HG03342 (cell line): ENCODE data around the gene SYT15.
"Not testable (repeated sequence)": the region's sequence is repeated elsewhere in the genome, so short reads cannot be mapped to it uniquely, and the experiment has no call there.

Source experiments
- ATAC-seq: cut with Tn5 transposase; IDR thresholded peaks from one replicate; pipeline ENCODE4 v1.9.1; 2021; ENCODE audit warnings: mild to moderate bottlenecking, moderate library complexity; ENCODE audit not compliant: unreplicated experiment

Gene SYT15

DNA sequence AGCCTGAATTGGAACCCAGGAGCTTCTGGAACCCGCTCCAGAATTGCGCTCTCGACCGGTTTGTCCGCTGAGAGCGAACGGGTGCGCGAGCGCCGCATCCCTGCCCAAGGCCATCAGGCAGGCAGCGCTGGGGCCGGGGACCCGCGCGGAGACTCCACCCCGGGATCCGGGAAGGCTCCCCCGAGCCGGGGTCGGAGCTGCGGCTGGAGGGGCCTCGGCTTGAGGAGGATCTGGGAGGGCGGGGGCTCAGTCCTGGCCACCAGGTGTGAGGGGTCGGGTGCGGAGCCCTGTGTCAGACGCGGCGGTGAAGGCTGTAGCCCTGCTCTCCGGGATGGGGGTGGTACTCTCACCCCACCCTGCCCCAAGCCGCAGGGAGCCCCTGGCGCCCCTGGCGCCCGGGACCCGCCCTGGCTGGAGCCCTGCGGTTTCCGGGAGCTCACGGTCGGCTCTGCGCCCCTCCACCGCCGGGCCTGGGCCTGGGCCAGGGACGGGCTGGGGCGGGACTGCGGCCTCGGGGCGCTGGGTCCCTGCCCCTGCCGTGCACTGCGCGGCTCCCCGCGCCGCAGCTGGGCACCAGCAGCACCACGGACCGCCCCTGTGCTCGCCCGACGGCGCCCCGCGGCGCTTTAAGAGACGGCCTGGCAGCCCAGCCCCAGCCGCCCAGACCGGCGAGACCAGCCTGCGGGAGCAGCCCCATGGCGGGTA lies at the start of gene SYT15:
Gene SYT15, plus strand, starts transcription at position 655 of the 705 bp plus-strand sequence. Its CDS starts 41 bp downstream, at position 696.
- not testable (repeated sequence) for ATAC-seq

GRCh38 chr10:46529742-46530141 lies 49.2 kb upstream of the SYT15 start:
- not testable (repeated sequence) for ATAC-seq

GRCh38 chr10:46530249-46531186 lies 48.4 kb upstream of the SYT15 start:
- no peak for ATAC-seq

GRCh38 chr10:46532256-46532655 lies 46.7 kb upstream of the SYT15 start:
- not testable (repeated sequence) for ATAC-seq

GRCh38 chr10:46534828-46535524 lies 44.0 kb upstream of the SYT15 start:
- no peak for ATAC-seq

DNA sequence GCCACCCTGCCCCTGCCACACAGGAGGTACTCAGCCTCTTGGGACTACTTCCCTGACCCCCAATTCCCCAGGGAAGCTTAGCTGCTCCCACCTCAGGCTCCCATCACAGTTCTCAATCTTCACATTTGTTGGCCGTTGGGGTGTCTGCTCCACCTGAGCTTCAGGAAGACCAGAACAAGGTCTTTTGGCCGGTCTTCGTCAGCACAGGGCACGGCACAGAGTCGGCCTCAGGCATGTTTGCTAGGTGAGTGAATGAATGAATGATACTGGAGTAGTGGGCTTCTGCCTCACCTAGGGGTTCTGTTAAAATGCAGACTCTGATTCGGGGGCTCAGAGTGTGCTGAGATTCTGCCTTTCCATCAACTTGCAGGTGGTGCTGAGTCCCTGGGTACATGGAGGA lies 42.8 kb upstream of the SYT15 start:
- no peak for ATAC-seq

GRCh38 chr10:46536781-46537180 lies 42.1 kb upstream of the SYT15 start:
- no peak for ATAC-seq

- no peak for ATAC-seq
Measured at GRCh38 chr10:46537309-46537708, 41.6 kb upstream of the SYT15 start.

DNA sequence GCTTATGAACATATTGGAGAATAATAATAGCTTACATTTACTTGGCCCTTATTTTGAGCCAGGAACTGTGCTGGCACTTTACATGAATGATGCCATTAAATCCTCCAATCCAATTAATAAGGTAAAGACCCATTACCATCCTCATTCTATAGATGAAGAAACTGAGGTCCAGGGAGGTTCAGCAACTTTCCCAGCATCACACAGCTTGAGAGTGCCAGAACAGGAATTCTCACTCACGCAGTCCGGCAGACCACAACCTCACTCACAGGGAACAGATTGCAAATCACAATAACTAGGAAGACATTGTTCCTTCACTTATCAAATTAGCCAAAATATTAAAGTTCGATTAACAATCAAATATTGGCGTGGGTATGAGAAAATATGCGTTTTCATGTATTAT lies 40.8 kb upstream of the SYT15 start:
- no peak for ATAC-seq

GRCh38 chr10:46538717-46539426 lies 40.1 kb upstream of the SYT15 start:
- no peak for ATAC-seq

- no peak for ATAC-seq
Measured at GRCh38 chr10:46539596-46540411, 39.1 kb upstream of the SYT15 start.

DNA sequence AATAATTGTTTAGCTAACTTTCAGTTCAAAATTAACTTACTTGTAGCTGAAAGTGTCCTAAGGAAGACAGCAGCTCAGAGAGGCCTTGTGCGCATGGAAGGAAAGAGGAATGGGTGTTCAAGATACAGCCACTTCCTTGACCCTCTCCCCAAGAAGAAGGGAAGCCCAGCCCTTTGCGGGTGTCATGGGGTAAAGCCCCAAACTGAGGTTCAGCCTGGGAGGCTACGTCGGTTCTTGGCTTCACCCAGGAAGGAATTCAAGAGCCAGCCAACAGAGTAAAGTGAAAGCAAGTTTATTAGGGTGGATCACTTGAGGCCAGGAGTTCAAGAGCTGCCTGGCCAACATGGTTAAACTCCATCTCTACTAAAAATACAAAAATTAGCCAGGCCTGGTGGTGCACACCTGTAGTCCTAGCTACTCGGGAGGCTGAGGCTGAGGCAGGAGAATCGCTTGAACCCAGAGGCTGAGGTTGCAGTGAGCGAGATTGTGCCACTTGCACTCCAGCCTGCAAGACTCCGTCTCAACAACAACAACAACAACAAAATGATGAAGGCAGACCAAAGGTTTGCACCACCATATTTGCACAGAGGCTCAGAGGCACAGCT lies 38.4 kb upstream of the SYT15 start:
- ATAC-seq, result no peak

- ATAC-seq, result no peak
Measured at GRCh38 chr10:46541017-46541661, 37.8 kb upstream of the SYT15 start.

DNA sequence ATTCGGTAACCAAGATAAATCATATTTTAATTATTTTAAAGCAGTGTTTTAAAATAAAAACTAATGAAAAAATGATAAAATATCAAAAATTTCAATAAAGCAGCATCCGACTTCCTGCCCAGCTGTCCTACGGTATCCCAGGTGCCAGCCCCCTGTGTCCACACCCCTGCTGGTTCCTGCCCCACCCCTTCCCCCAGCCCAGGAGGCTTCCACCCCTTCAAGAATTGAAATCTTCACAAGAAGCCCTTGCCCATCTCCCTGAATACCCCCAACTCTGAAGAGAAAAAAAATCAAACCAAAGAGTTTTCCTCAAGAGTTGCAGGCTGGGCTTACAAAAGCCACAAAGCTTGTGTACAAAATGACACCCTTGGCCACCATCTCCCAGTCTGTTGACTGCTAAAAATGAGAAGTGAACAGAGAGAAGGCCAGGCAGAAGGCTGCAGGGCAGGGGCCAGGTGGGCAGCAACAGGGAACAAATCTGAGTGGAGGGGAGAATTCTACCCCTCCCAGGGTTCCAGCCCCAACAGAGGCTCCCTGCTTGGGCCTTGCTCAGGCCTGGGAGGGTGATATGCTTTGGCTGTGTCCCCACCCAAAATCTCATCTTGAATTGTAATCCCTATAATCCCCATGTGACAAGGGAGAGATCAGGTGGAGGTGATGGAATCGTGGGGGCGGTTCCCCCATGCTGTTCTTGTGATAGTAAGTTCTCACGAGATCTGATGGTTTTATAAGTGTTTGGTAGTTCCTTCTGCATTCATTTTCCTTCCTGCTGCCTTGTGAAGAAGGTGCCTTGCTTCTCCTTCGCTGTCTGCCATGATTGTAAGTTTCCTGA lies 37.0 kb upstream of the SYT15 start:
- no peak for ATAC-seq

- ATAC-seq, result no peak
Measured at GRCh38 chr10:46542567-46543465, 36.1 kb upstream of the SYT15 start.

DNA sequence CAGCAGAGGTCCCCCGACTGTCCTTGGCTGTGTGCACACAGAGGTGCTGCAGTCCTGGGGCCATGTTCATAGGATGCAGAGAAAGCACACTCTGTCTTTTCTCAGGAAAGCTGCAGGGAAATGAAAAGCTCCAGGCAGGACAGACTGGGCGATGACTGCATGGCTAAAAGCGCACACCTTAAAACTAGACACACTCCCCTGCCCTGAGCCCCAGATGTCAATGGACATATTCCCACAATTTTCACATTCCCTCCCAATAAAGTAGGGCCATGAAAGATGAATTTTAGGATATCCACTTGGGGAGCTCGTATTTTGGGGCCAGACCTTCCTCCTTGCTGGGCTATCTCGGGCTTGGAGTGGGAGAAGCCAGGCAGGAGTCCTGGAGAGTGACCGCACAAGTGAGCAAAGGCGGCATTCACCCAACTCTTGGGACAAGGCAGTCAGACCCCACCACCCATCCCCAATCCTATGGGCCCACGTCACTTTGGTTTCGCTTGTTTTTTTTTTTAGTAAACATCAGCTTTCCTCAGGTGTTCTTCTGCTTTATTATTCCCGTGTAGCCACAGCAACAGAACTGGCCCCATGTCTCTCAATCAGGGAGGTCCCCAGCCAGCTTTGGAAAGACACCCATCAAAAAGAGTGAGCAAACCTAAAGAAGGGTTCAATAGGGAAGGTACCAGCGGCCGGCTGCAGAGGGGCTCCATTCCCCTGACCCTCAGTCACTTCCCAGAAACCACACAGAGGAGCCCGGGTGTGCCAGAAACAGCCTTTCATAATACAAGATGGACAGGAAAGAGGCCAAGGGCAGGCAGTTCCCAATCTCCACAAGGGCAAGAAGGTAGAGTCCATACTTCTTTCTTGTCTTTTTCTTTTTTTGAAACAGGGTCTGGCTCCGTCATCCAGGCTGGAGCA lies 35.2 kb upstream of the SYT15 start:
- no peak for ATAC-seq
